ENCODE data around the gene ECHS1.

Gene ECHS1

GRCh38 chr10:133315847-133316246 lies 57.3 kb downstream of the ECHS1 start:
- Histone ChIP-seq H3K9me3 (ENCODE audit: control insufficient read depth, insufficient read depth, low read depth, low read length) (no peaks in the 10 kb centered on the region), H3K36me3 (ENCODE audit: control insufficient read depth in 2 of 2, insufficient read depth in 1 of 2, low read length in 2 of 2) (peaks cover 2 to 24% of the 10 kb centered on the region in 2 experiments; a peak in 2 of 3 replicates), H3K4me1 (ENCODE audit: control insufficient read depth, insufficient read depth, low read length) (no peaks in the 10 kb centered on the region), H3K27ac (ENCODE audit: extremely low read depth, low read depth, low read length) (no peak overlapping the region), H3K4me3 (ENCODE audit: low read depth, low read length) (no peak overlapping the region)
- ChIA-PET CTCF (interaction anchor here (0.6 to 3.3 kb wide), 4 partner anchors 9 to 85 kb away, joined by 3 to 20 read pairs (median 3); no protein-coding TSS in a partner anchor), POLR2A (interaction anchor here (2.8 kb wide), 1 partner anchor 8 kb away, joined by 15 read pairs; no protein-coding TSS in a partner anchor)
- TF ChIP-seq, protein P1, sequence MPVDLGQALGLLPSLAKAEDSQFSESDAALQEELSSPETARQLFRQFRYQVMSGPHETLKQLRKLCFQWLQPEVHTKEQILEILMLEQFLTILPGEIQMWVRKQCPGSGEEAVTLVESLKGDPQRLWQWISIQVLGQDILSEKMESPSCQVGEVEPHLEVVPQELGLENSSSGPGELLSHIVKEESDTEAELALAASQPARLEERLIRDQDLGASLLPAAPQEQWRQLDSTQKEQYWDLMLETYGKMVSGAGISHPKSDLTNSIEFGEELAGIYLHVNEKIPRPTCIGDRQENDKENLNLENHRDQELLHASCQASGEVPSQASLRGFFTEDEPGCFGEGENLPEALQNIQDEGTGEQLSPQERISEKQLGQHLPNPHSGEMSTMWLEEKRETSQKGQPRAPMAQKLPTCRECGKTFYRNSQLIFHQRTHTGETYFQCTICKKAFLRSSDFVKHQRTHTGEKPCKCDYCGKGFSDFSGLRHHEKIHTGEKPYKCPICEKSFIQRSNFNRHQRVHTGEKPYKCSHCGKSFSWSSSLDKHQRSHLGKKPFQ (tag by site-specific recombination; IDR thresholded peaks at IDR 0.05) = no peak
- TF ChIP-seq SP2 (tag by site-specific recombination; IDR thresholded peaks at IDR 0.05) = peak; percentile 70
- no peak for TF ChIP-seq ZBTB49 (tag by site-specific recombination; IDR thresholded peaks at IDR 0.05; ENCODE audit: low read depth)
- no peak for TF ChIP-seq ZNF169 (tag by site-specific recombination; IDR thresholded peaks at IDR 0.05)
- TF ChIP-seq, protein P2, sequence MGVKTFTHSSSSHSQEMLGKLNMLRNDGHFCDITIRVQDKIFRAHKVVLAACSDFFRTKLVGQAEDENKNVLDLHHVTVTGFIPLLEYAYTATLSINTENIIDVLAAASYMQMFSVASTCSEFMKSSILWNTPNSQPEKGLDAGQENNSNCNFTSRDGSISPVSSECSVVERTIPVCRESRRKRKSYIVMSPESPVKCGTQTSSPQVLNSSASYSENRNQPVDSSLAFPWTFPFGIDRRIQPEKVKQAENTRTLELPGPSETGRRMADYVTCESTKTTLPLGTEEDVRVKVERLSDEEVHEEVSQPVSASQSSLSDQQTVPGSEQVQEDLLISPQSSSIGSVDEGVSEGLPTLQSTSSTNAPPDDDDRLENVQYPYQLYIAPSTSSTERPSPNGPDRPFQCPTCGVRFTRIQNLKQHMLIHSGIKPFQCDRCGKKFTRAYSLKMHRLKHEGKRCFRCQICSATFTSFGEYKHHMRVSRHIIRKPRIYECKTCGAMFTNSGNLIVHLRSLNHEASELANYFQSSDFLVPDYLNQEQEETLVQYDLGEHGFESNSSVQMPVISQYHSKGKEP (tag by site-specific recombination; IDR thresholded peaks at IDR 0.05) = no peak
- TF ChIP-seq, protein P3, sequence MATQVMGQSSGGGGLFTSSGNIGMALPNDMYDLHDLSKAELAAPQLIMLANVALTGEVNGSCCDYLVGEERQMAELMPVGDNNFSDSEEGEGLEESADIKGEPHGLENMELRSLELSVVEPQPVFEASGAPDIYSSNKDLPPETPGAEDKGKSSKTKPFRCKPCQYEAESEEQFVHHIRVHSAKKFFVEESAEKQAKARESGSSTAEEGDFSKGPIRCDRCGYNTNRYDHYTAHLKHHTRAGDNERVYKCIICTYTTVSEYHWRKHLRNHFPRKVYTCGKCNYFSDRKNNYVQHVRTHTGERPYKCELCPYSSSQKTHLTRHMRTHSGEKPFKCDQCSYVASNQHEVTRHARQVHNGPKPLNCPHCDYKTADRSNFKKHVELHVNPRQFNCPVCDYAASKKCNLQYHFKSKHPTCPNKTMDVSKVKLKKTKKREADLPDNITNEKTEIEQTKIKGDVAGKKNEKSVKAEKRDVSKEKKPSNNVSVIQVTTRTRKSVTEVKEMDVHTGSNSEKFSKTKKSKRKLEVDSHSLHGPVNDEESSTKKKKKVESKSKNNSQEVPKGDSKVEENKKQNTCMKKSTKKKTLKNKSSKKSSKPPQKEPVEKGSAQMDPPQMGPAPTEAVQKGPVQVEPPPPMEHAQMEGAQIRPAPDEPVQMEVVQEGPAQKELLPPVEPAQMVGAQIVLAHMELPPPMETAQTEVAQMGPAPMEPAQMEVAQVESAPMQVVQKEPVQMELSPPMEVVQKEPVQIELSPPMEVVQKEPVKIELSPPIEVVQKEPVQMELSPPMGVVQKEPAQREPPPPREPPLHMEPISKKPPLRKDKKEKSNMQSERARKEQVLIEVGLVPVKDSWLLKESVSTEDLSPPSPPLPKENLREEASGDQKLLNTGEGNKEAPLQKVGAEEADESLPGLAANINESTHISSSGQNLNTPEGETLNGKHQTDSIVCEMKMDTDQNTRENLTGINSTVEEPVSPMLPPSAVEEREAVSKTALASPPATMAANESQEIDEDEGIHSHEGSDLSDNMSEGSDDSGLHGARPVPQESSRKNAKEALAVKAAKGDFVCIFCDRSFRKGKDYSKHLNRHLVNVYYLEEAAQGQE (tag by site-specific recombination; IDR thresholded peaks at IDR 0.05) = no peak
- TF ChIP-seq BCL11A (tag by site-specific recombination; IDR thresholded peaks at IDR 0.05; ENCODE audit: low read depth) = no peak
- TF ChIP-seq HOXD13 (CRISPR knock-in tag; IDR thresholded peaks at IDR 0.05; ENCODE audit: borderline replicate concordance) = no peak
- no peak for TF ChIP-seq ZNF335 (tag by site-specific recombination; conservative IDR thresholded peaks at IDR 0.05)
- no peak; the same call in 1 of the 2 replicates for TF ChIP-seq ZNF600 (tag by site-specific recombination; IDR thresholded peaks at IDR 0.05)
- TF ChIP-seq ZNF341 (tag by site-specific recombination; IDR thresholded peaks at IDR 0.05; ENCODE audit: low read depth) = no peak
- no peak for TF ChIP-seq KLF9 (tag by site-specific recombination; IDR thresholded peaks at IDR 0.05; ENCODE audit: low read depth)
- no peak for TF ChIP-seq ZNF292 (tag by site-specific recombination; IDR thresholded peaks at IDR 0.05; ENCODE audit: borderline replicate concordance, low read depth)
- no peak for TF ChIP-seq ZNF19 (tag by site-specific recombination; IDR thresholded peaks at IDR 0.05; ENCODE audit: low read depth)
- peak; percentile 14; the same call in 1 of the 2 replicates for TF ChIP-seq SP3 (tag by site-specific recombination; IDR thresholded peaks at IDR 0.05)
- no peak for TF ChIP-seq IKZF3 (tag by site-specific recombination; IDR thresholded peaks at IDR 0.05)
